Adrenal gland (tissue), 12 donors: ENCODE results near the gene CECR2. TPM values are rescaled to one million over a fixed set of nuclear protein-coding genes. Genes with fewer than 3 reads are reported as not detected.

Source experiments
- DNase-seq, 7 donors: peaks; one replicate each; pipeline ENCODE4 v3.0.0-alpha.2; 2019 to 2020
- H3K27ac ChIP-seq, 5 donors: fragments of 200-600 bp; sonication (generic) in 4 of 5; 1 replicate in 3 of 5; 2 replicates in 2 of 5; pipeline versions ENCODE4 v1.5.1 to v1.8.0; 2016 to 2020; ENCODE audit warnings: mild to moderate bottlenecking in 1 of 5
- H3K27me3 ChIP-seq: fragments of 200-600 bp; 2 replicates; pipeline ENCODE4 v1.8.0; 2021
- H3K36me3 ChIP-seq, 2 donors: fragments of 200-600 bp; replicated peaks in 1 of 2; 1 replicate in 1 of 2; 2 replicates in 1 of 2; pipeline versions ENCODE4 v1.5.1 to v1.8.0; 2018 to 2022
- H3K4me1 ChIP-seq, 2 donors: fragments of 200-600 bp; replicated peaks in 1 of 2; 1 replicate in 1 of 2; 2 replicates in 1 of 2; pipeline versions ENCODE4 v1.5.1 to v1.8.0; 2018 to 2021
- H3K4me3 ChIP-seq, 4 donors: fragments of 200-600 bp; sonication (generic) in 3 of 4; one replicate each; pipeline ENCODE4 v1.5.1; 2016 to 2018
- H3K9me3 ChIP-seq, 3 donors: fragments of 200-600 bp; sonication (generic) in 1 of 3; replicated peaks in 1 of 3; 1 replicate in 2 of 3; 2 replicates in 1 of 3; pipeline versions ENCODE4 v1.5.1 to v1.8.0; 2016 to 2021
- POLR2A ChIP-seq, 2 donors: fragments of 450-650 bp; IDR thresholded peaks; one replicate each; pipeline ENCODE4 v1.6.1; 2017; ENCODE audit warnings: antibody characterized with exemption in 2 of 2, mild to moderate bottlenecking in 2 of 2, moderate library complexity in 1 of 2
- WGBS, 4 donors: extraction: QIAGEN DNeasy Blood & Tissue Kit in 2 of 4; methylation state at CpG; one replicate each; pipeline versions ENCODE4 v1.1.5 to v1.1.7; 2013 to 2017; 5-methylcytosine and 5-hydroxymethylcytosine counted together
- intact Hi-C, 2 donors: fragments of 100-400 bp; cut with DNase I; formaldehyde crosslinking; loops; one replicate each; pipeline versions ENCODE4 v1.14.1 to v1.15.0; 2022 to 2023
- polyA plus RNA-seq, 3 donors: library from polyadenylated mRNA; stranded (reverse); fragments of 200-250 nt in 2 of 3; fragments of 350-450 nt in 1 of 3; fragmentation: Illumina TruSeq in 1 of 3; extraction: RNeasy Lipid Tissue Mini Kit (QIAGEN cat#74804) in 1 of 3; gene quantifications; one replicate each; pipeline ENCODE4 v1.2.3, GENCODE V29; 2013 to 2014
- total RNA-seq, 9 donors: library from RNA; depleted of rRNA in 4 of 9; stranded (reverse); fragments of >200 nt in 4 of 9; fragments of 120-200 nt in 1 of 9; fragmentation: NEBNext Ultra II Directional in 1 of 9; extraction: Animal tissue kit (Norgen Biotek cat#: 25700) in 1 of 9; gene quantifications; one replicate each; pipeline versions ENCODE4 v1.1.0 to v1.2.4, GENCODE V29; 2013 to 2023
- TF ChIP-seq, protein P1 (sequence below), 6 experiments: fragments of 450-650 bp in 4 of 6; fragments of 200-600 bp in 2 of 6; sonication (generic) in 1 of 6; IDR thresholded peaks; 1 replicate in 5 of 6; 2 replicates in 1 of 6; pipeline versions ENCODE4 v1.5.1 to v1.8.0; 2016 to 2021; ENCODE audit warnings: antibody characterized with exemption in 6 of 6, mild to moderate bottlenecking in 2 of 6, moderate library complexity in 1 of 6
- donor health status: healthy with polysubstance abuse.
- donor health status: Bipolar disorder and iron deficiency.
- donor health status: DM: yes; HTN: yes; CAD: no.
- donor health status: DM: no; HTN: no; CAD: no.
- donor health status: DM: no; HTN: no; CAD: no.
- donor health status: DM: yes; HTN: yes; CAD: no.

CECR2 gene
- total and polyA plus RNA-seq, 12 donors, result 0.20 to 1.7 (median 0.67) TPM

GRCh38 chr22:17523925-17524324 lies 154.7 kb downstream of the CECR2 start:
- Histone ChIP-seq H3K4me1 (no peaks in the 10 kb centered on the region), H3K36me3 (no peaks in the 10 kb centered on the region), H3K27ac (no peak overlapping the region), H3K9me3 (no peaks in the 10 kb centered on the region), H3K27me3 (no peaks in the 10 kb centered on the region), H3K4me3 (no peak overlapping the region)
- WGBS, 4 donors, result 68 to 78% (median 72%) methylated on average over 10 of the region's 10 CpGs
- intact Hi-C loops, result no loop called here
- DNase-seq, result no peak
- no peak for TF ChIP-seq POLR2A (IDR thresholded peaks at IDR 0.05)
- TF ChIP-seq, protein P1, sequence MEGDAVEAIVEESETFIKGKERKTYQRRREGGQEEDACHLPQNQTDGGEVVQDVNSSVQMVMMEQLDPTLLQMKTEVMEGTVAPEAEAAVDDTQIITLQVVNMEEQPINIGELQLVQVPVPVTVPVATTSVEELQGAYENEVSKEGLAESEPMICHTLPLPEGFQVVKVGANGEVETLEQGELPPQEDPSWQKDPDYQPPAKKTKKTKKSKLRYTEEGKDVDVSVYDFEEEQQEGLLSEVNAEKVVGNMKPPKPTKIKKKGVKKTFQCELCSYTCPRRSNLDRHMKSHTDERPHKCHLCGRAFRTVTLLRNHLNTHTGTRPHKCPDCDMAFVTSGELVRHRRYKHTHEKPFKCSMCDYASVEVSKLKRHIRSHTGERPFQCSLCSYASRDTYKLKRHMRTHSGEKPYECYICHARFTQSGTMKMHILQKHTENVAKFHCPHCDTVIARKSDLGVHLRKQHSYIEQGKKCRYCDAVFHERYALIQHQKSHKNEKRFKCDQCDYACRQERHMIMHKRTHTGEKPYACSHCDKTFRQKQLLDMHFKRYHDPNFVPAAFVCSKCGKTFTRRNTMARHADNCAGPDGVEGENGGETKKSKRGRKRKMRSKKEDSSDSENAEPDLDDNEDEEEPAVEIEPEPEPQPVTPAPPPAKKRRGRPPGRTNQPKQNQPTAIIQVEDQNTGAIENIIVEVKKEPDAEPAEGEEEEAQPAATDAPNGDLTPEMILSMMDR (IDR thresholded peaks at IDR 0.05), result no peak

DNA sequence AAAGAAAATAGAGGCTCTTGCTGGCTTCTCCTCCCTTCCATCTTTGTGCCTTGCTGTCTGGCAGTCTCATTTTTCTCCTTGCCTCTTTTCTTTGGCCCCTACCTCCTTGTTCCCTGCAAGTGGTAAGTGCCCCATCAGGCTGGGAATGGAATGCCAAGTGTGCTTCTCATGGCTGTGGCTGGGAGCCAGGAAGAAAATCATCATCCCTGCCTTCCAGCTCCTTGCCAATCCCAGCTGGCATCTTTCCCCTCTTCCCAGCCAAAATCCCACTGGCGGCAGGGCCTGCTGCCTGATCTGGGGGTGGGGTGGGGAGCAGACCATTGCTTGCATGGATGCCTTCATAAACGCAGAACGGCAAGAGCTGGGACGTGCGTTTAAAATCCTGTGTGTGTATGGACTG lies 167.0 kb downstream of the CECR2 start:
- no peak overlapping the region for H3K4me3 ChIP-seq
- no peak for TF ChIP-seq POLR2A (IDR thresholded peaks at IDR 0.05)
- TF ChIP-seq, protein P1 (IDR thresholded peaks at IDR 0.05), result no peak
- 82 to 85% (median 84%) methylated on average over 5 of the region's 5 CpGs for WGBS, 4 donors
- H3K36me3 ChIP-seq, result no peaks in the 10 kb centered on the region
- H3K27ac ChIP-seq, result no peak overlapping the region
- no peaks in the 10 kb centered on the region for H3K27me3 ChIP-seq
- peak in 1 of 7 donors; percentile 30 for DNase-seq
- intact Hi-C loops, result no loop called here
- no peaks in the 10 kb centered on the region for H3K4me1 ChIP-seq
- no peaks in the 10 kb centered on the region for H3K9me3 ChIP-seq

DNA sequence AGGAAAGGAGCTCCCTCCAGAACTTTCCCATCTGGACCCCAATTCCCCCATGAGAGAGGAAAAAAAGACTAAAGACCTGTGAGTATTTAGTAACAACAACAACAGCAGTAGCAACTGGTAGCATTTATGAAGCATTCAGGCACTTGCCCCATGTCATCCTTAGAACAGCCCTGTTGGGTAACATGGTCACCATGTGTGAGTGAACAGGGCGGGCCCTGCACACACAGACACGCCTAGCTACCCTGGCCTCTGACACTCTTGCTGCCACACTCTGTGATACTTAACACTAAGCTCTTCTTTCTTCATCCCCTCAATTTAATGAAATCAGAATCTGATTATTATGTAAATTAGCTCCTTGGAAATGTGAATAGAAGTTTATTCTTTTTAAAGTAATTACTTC lies 167.9 kb downstream of the CECR2 start:
- Histone ChIP-seq H3K36me3 (no peaks in the 10 kb centered on the region), H3K4me3 (no peak overlapping the region), H3K4me1 (no peaks in the 10 kb centered on the region), H3K9me3 (no peaks in the 10 kb centered on the region), H3K27ac (no peak overlapping the region), H3K27me3 (no peaks in the 10 kb centered on the region)
- TF ChIP-seq, protein P1 (IDR thresholded peaks at IDR 0.05), result no peak
- TF ChIP-seq POLR2A (IDR thresholded peaks at IDR 0.05), result no peak
- intact Hi-C loops, result no loop called here
- 82 to 100% (median 92%) methylated on average over 2 of the region's 2 CpGs for WGBS, 4 donors
- no peak for DNase-seq

GRCh38 chr22:17540481-17540880 lies 171.2 kb downstream of the CECR2 start:
- TF ChIP-seq, protein P1 (IDR thresholded peaks at IDR 0.05), result no peak
- no peak for TF ChIP-seq POLR2A (IDR thresholded peaks at IDR 0.05)
- H3K27me3 ChIP-seq, result no peaks in the 10 kb centered on the region
- no peaks in the 10 kb centered on the region for H3K36me3 ChIP-seq
- H3K4me3 ChIP-seq, result no peak overlapping the region
- intact Hi-C loops, result no loop called here
- H3K27ac ChIP-seq, result no peak overlapping the region
- no peak for DNase-seq
- 79 to 89% (median 84%) methylated on average over 15 of the region's 15 CpGs for WGBS, 4 donors
- H3K4me1 ChIP-seq, result no peaks in the 10 kb centered on the region
- H3K9me3 ChIP-seq, result no peaks in the 10 kb centered on the region
